Transverse colon (tissue), 4 donors: ENCODE results near the gene FAM234A. TPM values are rescaled to one million over a fixed set of nuclear protein-coding genes. Genes with fewer than 3 reads are reported as not detected.

Experiments
- DNase-seq: peaks from one replicate; pipeline ENCODE4 v3.0.0-alpha.2; 2019
- H3K27ac ChIP-seq, 4 donors: fragments of 200-600 bp; sonication (generic); 2 replicates each; pipeline ENCODE4 v1.5.1; 2016 to 2018; ENCODE audit warnings: inconsistent platforms in 4 of 4
- H3K27me3 ChIP-seq: fragments of 200-600 bp; sonication (generic); 2 replicates; pipeline ENCODE4 v1.5.1; 2017; ENCODE audit warnings: inconsistent platforms
- H3K36me3 ChIP-seq, 4 donors: fragments of 200-600 bp; sonication (generic); 2 replicates each; pipeline ENCODE4 v1.5.1; 2017 to 2019; ENCODE audit warnings: inconsistent platforms in 4 of 4
- H3K4me1 ChIP-seq, 4 donors: fragments of 200-600 bp; sonication (generic); 2 replicates each; pipeline ENCODE4 v1.5.1; 2017 to 2020; ENCODE audit warnings: inconsistent platforms in 4 of 4
- H3K4me3 ChIP-seq, 4 donors: fragments of 200-600 bp; sonication (generic); 1 replicate in 1 of 4; 2 replicates in 3 of 4; pipeline versions ENCODE4 v1.5.1 to v1.6.1; 2017 to 2019; ENCODE audit warnings: inconsistent platforms in 4 of 4
- H3K9me3 ChIP-seq, 2 donors: fragments of 200-600 bp; sonication (generic); 2 replicates each; pipeline ENCODE4 v1.5.1; 2017 to 2019; ENCODE audit warnings: inconsistent platforms in 2 of 2
- EP300 ChIP-seq: sonication (generic); formaldehyde crosslinking; IDR thresholded peaks from one replicate; pipeline ENCODE4 v1.6.1; 2017; ENCODE audit warnings: antibody characterized with exemption, low read depth
- POLR2A ChIP-seq: fragments of 450-650 bp; IDR thresholded peaks from one replicate; pipeline ENCODE4 v1.6.1; 2016; ENCODE audit warnings: antibody characterized with exemption, mild to moderate bottlenecking, moderate library complexity
- POLR2AphosphoS5 ChIP-seq, 3 donors: sonication (generic); formaldehyde crosslinking; IDR thresholded peaks; one replicate each; pipeline ENCODE4 v1.6.1; 2016; ENCODE audit warnings: antibody characterized with exemption in 3 of 3
- WGBS, 2 donors: methylation state at CpG; one replicate each; pipeline ENCODE4 v1.1.5; 2018; ENCODE audit warnings: low coverage in 1 of 2; 5-methylcytosine and 5-hydroxymethylcytosine counted together
- in situ Hi-C, 4 donors: fragments of 200-750 bp; cut with MboI; loops; one replicate each; pipeline versions ENCODE4 v1.15.0 to v1.15.1; 2017; ENCODE audit warnings: low sequenced_read_pairs in 3 of 4, low pct_ligation_motif_present in 1 of 4, low pct_unique_long_range_greater_than_20kb in 1 of 4
- intact Hi-C: fragments of 100-400 bp; cut with DNase I; formaldehyde crosslinking; loops from one replicate; pipeline ENCODE4 v1.15.1; 2023; ENCODE audit warnings: low total_unique reads
- total RNA-seq, 4 donors: library from RNA; depleted of rRNA; stranded (reverse); fragments of >200 nt; gene quantifications; one replicate each; pipeline ENCODE4 v1.1.0, GENCODE V29; 2016
- TF ChIP-seq, protein P1 (sequence below), 5 experiments: fragments of 200-600 bp in 3 of 5; fragments of 450-650 bp in 2 of 5; sonication (generic) in 3 of 5; IDR thresholded peaks; 1 replicate in 2 of 5; 2 replicates in 3 of 5; pipeline ENCODE4 v1.5.1; 2016 to 2017; ENCODE audit warnings: antibody characterized with exemption in 5 of 5, inconsistent platforms in 3 of 5, mild to moderate bottlenecking in 2 of 5, moderate library complexity in 1 of 5

The FAM234A gene
- total RNA-seq, 4 donors from 2014 or later: 55.4 to 328 (median 112) TPM

- Histone ChIP-seq H3K4me3 (no peak overlapping the region), H3K36me3 (peaks cover 0 to 23% (median 0%) of the 10 kb centered on the region in 4 donors), H3K27me3 (no peaks in the 10 kb centered on the region), H3K27ac (no peak overlapping the region), H3K4me1 (no peaks in the 10 kb centered on the region), H3K9me3 (no peaks in the 10 kb centered on the region)
- TF ChIP-seq POLR2AphosphoS5 (IDR thresholded peaks at IDR 0.05) (no peak), POLR2A (no peak), EP300 (no peak)
- TF ChIP-seq, protein P1, sequence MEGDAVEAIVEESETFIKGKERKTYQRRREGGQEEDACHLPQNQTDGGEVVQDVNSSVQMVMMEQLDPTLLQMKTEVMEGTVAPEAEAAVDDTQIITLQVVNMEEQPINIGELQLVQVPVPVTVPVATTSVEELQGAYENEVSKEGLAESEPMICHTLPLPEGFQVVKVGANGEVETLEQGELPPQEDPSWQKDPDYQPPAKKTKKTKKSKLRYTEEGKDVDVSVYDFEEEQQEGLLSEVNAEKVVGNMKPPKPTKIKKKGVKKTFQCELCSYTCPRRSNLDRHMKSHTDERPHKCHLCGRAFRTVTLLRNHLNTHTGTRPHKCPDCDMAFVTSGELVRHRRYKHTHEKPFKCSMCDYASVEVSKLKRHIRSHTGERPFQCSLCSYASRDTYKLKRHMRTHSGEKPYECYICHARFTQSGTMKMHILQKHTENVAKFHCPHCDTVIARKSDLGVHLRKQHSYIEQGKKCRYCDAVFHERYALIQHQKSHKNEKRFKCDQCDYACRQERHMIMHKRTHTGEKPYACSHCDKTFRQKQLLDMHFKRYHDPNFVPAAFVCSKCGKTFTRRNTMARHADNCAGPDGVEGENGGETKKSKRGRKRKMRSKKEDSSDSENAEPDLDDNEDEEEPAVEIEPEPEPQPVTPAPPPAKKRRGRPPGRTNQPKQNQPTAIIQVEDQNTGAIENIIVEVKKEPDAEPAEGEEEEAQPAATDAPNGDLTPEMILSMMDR (IDR thresholded peaks at IDR 0.05): no peak
- 63% methylated on average over 5 of the region's 7 CpGs; no CpG with 5 or more reads in 1 of the 2 donors for WGBS, 2 donors
- no peak for DNase-seq
- in situ Hi-C loops (no loop called here), intact Hi-C loops (no loop called here)
Observed at GRCh38 chr16:309476-309875, 74.9 kb downstream of the FAM234A start.

DNA sequence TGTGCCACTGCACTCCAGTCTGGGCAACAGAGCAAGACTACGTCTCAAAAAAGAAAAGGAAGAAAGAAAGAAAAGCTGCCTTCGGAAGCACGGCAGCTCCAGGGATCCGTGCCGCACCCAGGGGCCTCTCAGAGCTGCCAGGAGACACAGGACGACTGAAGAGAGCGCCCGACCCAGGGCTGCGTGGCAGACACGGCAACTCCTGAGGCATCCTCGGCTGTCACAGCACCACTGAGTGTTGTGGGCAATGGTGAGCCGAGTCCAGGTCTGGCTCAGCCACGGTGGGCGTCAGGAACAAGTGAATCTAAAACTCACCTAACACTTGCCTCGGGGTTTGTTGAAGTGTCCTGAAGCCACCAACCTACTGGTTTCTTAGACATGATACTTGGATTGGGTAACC lies 77.1 kb downstream of the FAM234A start:
- no peak for TF ChIP-seq POLR2AphosphoS5 (IDR thresholded peaks at IDR 0.05)
- TF ChIP-seq, protein P1 (IDR thresholded peaks at IDR 0.05): no peak
- Histone ChIP-seq H3K27me3 (no peaks in the 10 kb centered on the region), H3K27ac (no peak overlapping the region), H3K4me3 (no peak overlapping the region), H3K4me1 (no peaks in the 10 kb centered on the region), H3K9me3 (no peaks in the 10 kb centered on the region), H3K36me3 (peaks cover 0 to 23% (median 0%) of the 10 kb centered on the region in 4 donors)
- DNase-seq: no peak
- 94% methylated on average over 15 of the region's 15 CpGs; no CpG with 5 or more reads in 1 of the 2 donors for WGBS, 2 donors
- intact Hi-C loops (no loop called here), in situ Hi-C loops (no loop called here)

- Histone ChIP-seq H3K9me3 (no peaks in the 10 kb centered on the region), H3K27ac (no peak overlapping the region), H3K4me3 (no peak overlapping the region), H3K4me1 (no peaks in the 10 kb centered on the region), H3K36me3 (peaks cover 0 to 15% (median 0%) of the 10 kb centered on the region in 4 donors), H3K27me3 (no peaks in the 10 kb centered on the region)
- no peak for DNase-seq
- in situ Hi-C loops (no loop called here), intact Hi-C loops (no loop called here)
- 89% methylated on average over 11 of the region's 16 CpGs; no CpG with 5 or more reads in 1 of the 2 donors for WGBS, 2 donors
- TF ChIP-seq, protein P1 (IDR thresholded peaks at IDR 0.05): no peak
- TF ChIP-seq POLR2AphosphoS5 (IDR thresholded peaks at IDR 0.05): no peak
- TF ChIP-seq EP300: no peak
- no peak for TF ChIP-seq POLR2A
Observed at GRCh38 chr16:314351-314750, 79.7 kb downstream of the FAM234A start.

GRCh38 chr16:314795-315299 lies 80.2 kb downstream of the FAM234A start:
- no peak overlapping the region for H3K27ac ChIP-seq
- intact Hi-C loops: no loop called here
- H3K4me3 ChIP-seq: no peak overlapping the region
- H3K9me3 ChIP-seq: no peaks in the 10 kb centered on the region
- H3K27me3 ChIP-seq: no peaks in the 10 kb centered on the region
- in situ Hi-C loops: no loop called here
- TF ChIP-seq, protein P1 (IDR thresholded peaks at IDR 0.05): no peak
- TF ChIP-seq POLR2A (no peak), EP300 (no peak), POLR2AphosphoS5 (IDR thresholded peaks at IDR 0.05) (no peak)
- no peaks in the 10 kb centered on the region for H3K4me1 ChIP-seq
- H3K36me3 ChIP-seq: peaks cover 0 to 15% (median 0%) of the 10 kb centered on the region in 4 donors
- no peak for DNase-seq
- whole genome bisulfite sequencing, 2 donors: 84% methylated on average over 7 to 14 of the region's 14 CpGs

Other genes starting within 250 kb of the FAM234A start
- gene POLR3K, start 181.2 kb upstream of the FAM234A start, total RNA-seq: 10 to 100 TPM in 1 of 4 donors, 1 to 10 TPM in 2, not detected in 1; 4.6 to 12.7 (median 5.2) TPM
- 10 to 100 TPM in 3 of 4 donors, 1 to 10 TPM in 1; 5.6 to 27.9 (median 20.2) TPM for gene SNRNP25, start 181.0 kb upstream of the FAM234A start, total RNA-seq
- gene RHBDF1, start 162.2 kb upstream of the FAM234A start, total RNA-seq: 100 to 1,000 TPM in 1 of 4 donors, 10 to 100 TPM in 3; 11.9 to 179 (median 33.8) TPM
- gene MPG, start 156.6 kb upstream of the FAM234A start, total RNA-seq: 10 to 100 TPM; 22.3 to 63.2 (median 51.2) TPM
- 10 to 100 TPM; 12.8 to 99.5 (median 22.6) TPM for gene NPRL3, start 96.1 kb upstream of the FAM234A start, total RNA-seq
- not detected for gene HBZ, start 82.2 kb upstream of the FAM234A start, total RNA-seq
- not detected for gene HBM, start 68.8 kb upstream of the FAM234A start, total RNA-seq
- 10 to 100 TPM in 1 of 4 donors, 1 to 10 TPM in 2, not detected in 1; 1.8 to 10.8 (median 7.0) TPM for gene HBA2, start 61.9 kb upstream of the FAM234A start, total RNA-seq
- 1 to 10 TPM in 1 of 4 donors, not detected in 3; 4.4 TPM for gene HBA1, start 58.1 kb upstream of the FAM234A start, total RNA-seq
- not detected for gene HBQ1, start 54.4 kb upstream of the FAM234A start, total RNA-seq
- gene LUC7L, start 5.4 kb upstream of the FAM234A start, total RNA-seq: 100 to 1,000 TPM in 3 of 4 donors, 10 to 100 TPM in 1; 85.1 to 316 (median 153) TPM
- 10 to 100 TPM in 1 of 4 donors, 1 to 10 TPM in 3; 2.0 to 24.3 (median 6.7) TPM for gene RGS11, start 41.1 kb downstream of the FAM234A start, total RNA-seq
- gene ARHGDIG, start 45.8 kb downstream of the FAM234A start, total RNA-seq: under 1 TPM in 1 of 4 donors, not detected in 3; 0.95 TPM
- gene PDIA2, start 48.3 kb downstream of the FAM234A start, total RNA-seq: 1 to 10 TPM in 1 of 4 donors, under 1 TPM in 2, not detected in 1; 0.55 to 2.6 (median 0.79) TPM
- 10 to 100 TPM; 41.4 to 73.7 (median 58.7) TPM for gene AXIN1, start 117.9 kb downstream of the FAM234A start, total RNA-seq
- gene MRPL28, start 135.7 kb downstream of the FAM234A start, total RNA-seq: 10 to 100 TPM; 24.7 to 81.2 (median 53.0) TPM
- 100 to 1,000 TPM; 105 to 300 (median 179) TPM for gene PGAP6, start 147.2 kb downstream of the FAM234A start, total RNA-seq
- gene NME4, start 162.4 kb downstream of the FAM234A start, total RNA-seq: 10 to 100 TPM; 37.5 to 82.3 (median 58.1) TPM
- 100 to 1,000 TPM in 2 of 4 donors, 10 to 100 TPM in 2; 65.7 to 148 (median 108) TPM for gene DECR2, start 167.1 kb downstream of the FAM234A start, total RNA-seq
- 10 to 100 TPM; 21.6 to 56.5 (median 42.2) TPM for gene RAB11FIP3, start 190.8 kb downstream of the FAM234A start, total RNA-seq